Testis (tissue), 3 donors: ENCODE measurements around the gene SSMEM1. TPM values are rescaled to one million over a fixed set of nuclear protein-coding genes. Genes with fewer than 3 reads are reported as not detected.

ENCODE experiments used
- DNase-seq: peaks from one replicate; pipeline ENCODE4 v3.0.0-alpha.2; 2019
- H3K27ac ChIP-seq, 2 donors: fragments of 200-600 bp; sonication (generic); one replicate each; pipeline ENCODE4 v1.5.1; 2019
- H3K27me3 ChIP-seq: fragments of 200-600 bp; sonication (generic); one replicate; pipeline ENCODE4 v1.5.1; 2019
- H3K36me3 ChIP-seq: fragments of 200-600 bp; sonication (generic); one replicate; pipeline ENCODE4 v1.5.1; 2017; ENCODE audit warnings: low read depth; ENCODE audit errors: missing control alignments
- H3K4me1 ChIP-seq: fragments of 200-600 bp; sonication (generic); one replicate; pipeline ENCODE4 v1.5.1; 2019
- H3K4me3 ChIP-seq, 2 donors: fragments of 200-600 bp; sonication (generic); one replicate each; pipeline ENCODE4 v1.5.1; 2017 to 2019
- H3K9me3 ChIP-seq: fragments of 200-600 bp; sonication (generic); one replicate; pipeline ENCODE4 v1.5.1; 2017
- CTCF ChIP-seq, 3 experiments: fragments of 450-650 bp in 2 of 3; fragments of 200-600 bp in 1 of 3; sonication (generic) in 1 of 3; IDR thresholded peaks; one replicate each; pipeline ENCODE4 v1.5.1; 2016 to 2019; ENCODE audit warnings: antibody characterized with exemption in 3 of 3, mild to moderate bottlenecking in 2 of 3, moderate library complexity in 1 of 3
- POLR2A ChIP-seq: fragments of 450-650 bp; IDR thresholded peaks from one replicate; pipeline ENCODE4 v1.6.1; 2017; ENCODE audit warnings: antibody characterized with exemption, mild to moderate bottlenecking, moderate library complexity
- WGBS, 2 donors: methylation state at CpG; one replicate each; pipeline ENCODE4 v1.1.5; 2018; 5-methylcytosine and 5-hydroxymethylcytosine counted together
- intact Hi-C: fragments of 100-400 bp; cut with DNase I; formaldehyde crosslinking; loops from one replicate; pipeline ENCODE4 v1.15.1; 2023; ENCODE audit warnings: low total_unique reads
- polyA plus RNA-seq: library from polyadenylated mRNA; stranded (reverse); fragments of 350-450 nt; fragmentation: Illumina TruSeq; extraction: RNeasy Lipid Tissue Mini Kit (QIAGEN cat#74804); gene quantifications from one replicate; pipeline ENCODE4 v1.2.3, GENCODE V29; 2014; ENCODE audit warnings: low read depth, low replicate concordance; ENCODE audit not compliant: insufficient read depth
- total RNA-seq, 2 donors: library from RNA; depleted of rRNA; stranded (reverse); fragments of >200 nt; gene quantifications; one replicate each; pipeline ENCODE4 v1.2.3, GENCODE V29; 2016

SSMEM1 gene
- total and polyA plus RNA-seq, 3 donors from 2014 or later = 17.8 to 61.0 (median 34.8) TPM

GRCh38 chr7:130254555-130254954, 46.9 kb downstream of the SSMEM1 start:
- no peaks in the 10 kb centered on the region for H3K9me3 ChIP-seq
- intact Hi-C loops = no loop called here
- DNase-seq = no peak

GRCh38 chr7:130256704-130257103, 49.0 kb downstream of the SSMEM1 start:
- 86 to 93% methylated on average over 2 of the region's 2 CpGs for WGBS, 2 donors
- H3K9me3 ChIP-seq = no peaks in the 10 kb centered on the region
- intact Hi-C loops = no loop called here
- no peak overlapping the region for H3K27ac ChIP-seq
- H3K27me3 ChIP-seq = no peaks in the 10 kb centered on the region
- H3K4me1 ChIP-seq = no peaks in the 10 kb centered on the region
- H3K4me3 ChIP-seq = no peak overlapping the region
- H3K36me3 ChIP-seq = no peaks in the 10 kb centered on the region
- TF ChIP-seq CTCF (IDR thresholded peaks at IDR 0.05) = no peak
- no peak for TF ChIP-seq POLR2A
- DNase-seq = no peak

More at GRCh38 chr7:130254555-130254954, 46.9 kb downstream of the SSMEM1 start:
- WGBS, 2 donors = 91 to 93% methylated on average over 5 to 6 of the region's 6 CpGs
- TF ChIP-seq POLR2A (no peak), CTCF (IDR thresholded peaks at IDR 0.05) (no peak)
- Histone ChIP-seq H3K27me3 (no peaks in the 10 kb centered on the region), H3K4me1 (no peaks in the 10 kb centered on the region), H3K36me3 (no peaks in the 10 kb centered on the region), H3K4me3 (no peak overlapping the region), H3K27ac (no peak overlapping the region)

- no peak overlapping the region for H3K27ac ChIP-seq
- DNase-seq = no peak
- no peaks in the 10 kb centered on the region for H3K4me1 ChIP-seq
- no peak for TF ChIP-seq CTCF (IDR thresholded peaks at IDR 0.05)
- TF ChIP-seq POLR2A = no peak
- 81 to 97% methylated on average over 1 of the region's 1 CpG for WGBS, 2 donors
- intact Hi-C loops = no loop called here
- no peaks in the 10 kb centered on the region for H3K36me3 ChIP-seq
- H3K4me3 ChIP-seq = no peak overlapping the region
- H3K9me3 ChIP-seq = no peaks in the 10 kb centered on the region
- H3K27me3 ChIP-seq = no peaks in the 10 kb centered on the region
Measured at GRCh38 chr7:130258494-130259078, 50.9 kb downstream of the SSMEM1 start.

- Histone ChIP-seq H3K36me3 (no peaks in the 10 kb centered on the region), H3K4me3 (no peak overlapping the region), H3K27ac (no peak overlapping the region), H3K27me3 (no peaks in the 10 kb centered on the region), H3K4me1 (no peaks in the 10 kb centered on the region), H3K9me3 (no peaks in the 10 kb centered on the region)
- TF ChIP-seq POLR2A (no peak), CTCF (IDR thresholded peaks at IDR 0.05) (no peak)
- 53 to 60% methylated on average over 2 of the region's 2 CpGs for WGBS, 2 donors
- DNase-seq = no peak
- intact Hi-C loops = no loop called here
Measured at GRCh38 chr7:130262448-130262847, 54.8 kb downstream of the SSMEM1 start.

- no peak for DNase-seq
Measured at GRCh38 chr7:130263130-130263529, 55.5 kb downstream of the SSMEM1 start.

More at GRCh38 chr7:130263130-130263529, 55.5 kb downstream of the SSMEM1 start:
- TF ChIP-seq CTCF (IDR thresholded peaks at IDR 0.05) = no peak
- no peak for TF ChIP-seq POLR2A
- no peaks in the 10 kb centered on the region for H3K9me3 ChIP-seq
- 56 to 82% methylated on average over 2 of the region's 2 CpGs for WGBS, 2 donors
- H3K4me3 ChIP-seq = no peak overlapping the region
- no peaks in the 10 kb centered on the region for H3K36me3 ChIP-seq
- intact Hi-C loops = no loop called here
- no peak overlapping the region for H3K27ac ChIP-seq
- no peaks in the 10 kb centered on the region for H3K4me1 ChIP-seq
- no peaks in the 10 kb centered on the region for H3K27me3 ChIP-seq
